Prostate gland (tissue), 2 donors: ENCODE results near the gene CDH13.

ENCODE experiments used
- POLR2A ChIP-seq: fragments of 450-650 bp; IDR thresholded peaks from one replicate; pipeline ENCODE4 v1.6.1; 2016; ENCODE audit warnings: antibody characterized with exemption, mild to moderate bottlenecking
- POLR2AphosphoS5 ChIP-seq: sonication (generic); formaldehyde crosslinking; IDR thresholded peaks from one replicate; pipeline ENCODE4 v1.6.1; 2017; ENCODE audit warnings: antibody characterized with exemption
- TF ChIP-seq, protein P1 (sequence below), 4 experiments: fragments of 200-600 bp in 2 of 4; fragments of 450-650 bp in 2 of 4; sonication (generic) in 2 of 4; IDR thresholded peaks; 1 replicate in 3 of 4; 2 replicates in 1 of 4; pipeline ENCODE4 v1.5.1; 2016 to 2019; ENCODE audit warnings: antibody characterized with exemption in 4 of 4, mild to moderate bottlenecking in 2 of 4, moderate library complexity in 2 of 4

- TF ChIP-seq POLR2AphosphoS5 (no peak), POLR2A (no peak)
- TF ChIP-seq, protein P1, sequence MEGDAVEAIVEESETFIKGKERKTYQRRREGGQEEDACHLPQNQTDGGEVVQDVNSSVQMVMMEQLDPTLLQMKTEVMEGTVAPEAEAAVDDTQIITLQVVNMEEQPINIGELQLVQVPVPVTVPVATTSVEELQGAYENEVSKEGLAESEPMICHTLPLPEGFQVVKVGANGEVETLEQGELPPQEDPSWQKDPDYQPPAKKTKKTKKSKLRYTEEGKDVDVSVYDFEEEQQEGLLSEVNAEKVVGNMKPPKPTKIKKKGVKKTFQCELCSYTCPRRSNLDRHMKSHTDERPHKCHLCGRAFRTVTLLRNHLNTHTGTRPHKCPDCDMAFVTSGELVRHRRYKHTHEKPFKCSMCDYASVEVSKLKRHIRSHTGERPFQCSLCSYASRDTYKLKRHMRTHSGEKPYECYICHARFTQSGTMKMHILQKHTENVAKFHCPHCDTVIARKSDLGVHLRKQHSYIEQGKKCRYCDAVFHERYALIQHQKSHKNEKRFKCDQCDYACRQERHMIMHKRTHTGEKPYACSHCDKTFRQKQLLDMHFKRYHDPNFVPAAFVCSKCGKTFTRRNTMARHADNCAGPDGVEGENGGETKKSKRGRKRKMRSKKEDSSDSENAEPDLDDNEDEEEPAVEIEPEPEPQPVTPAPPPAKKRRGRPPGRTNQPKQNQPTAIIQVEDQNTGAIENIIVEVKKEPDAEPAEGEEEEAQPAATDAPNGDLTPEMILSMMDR (IDR thresholded peaks at IDR 0.05), result no peak
These were observed 717.2 kb downstream of the CDH13 start for GRCh38 chr16:83343935-83344366.
